Adrenal gland (tissue), 5 donors: ENCODE measurements around the gene TMBIM4.

Source experiments
- CTCF ChIP-seq, 6 experiments: fragments of 450-650 bp in 4 of 6; fragments of 200-600 bp in 2 of 6; sonication (generic) in 1 of 6; IDR thresholded peaks; 1 replicate in 5 of 6; 2 replicates in 1 of 6; pipeline versions ENCODE4 v1.5.1 to v1.8.0; 2016 to 2021; ENCODE audit warnings: antibody characterized with exemption in 6 of 6, mild to moderate bottlenecking in 2 of 6, moderate library complexity in 1 of 6
- POLR2A ChIP-seq, 2 donors: fragments of 450-650 bp; IDR thresholded peaks; one replicate each; pipeline ENCODE4 v1.6.1; 2017; ENCODE audit warnings: antibody characterized with exemption in 2 of 2, mild to moderate bottlenecking in 2 of 2, moderate library complexity in 1 of 2
- donor health status: DM: no; HTN: no; CAD: no.

GRCh38 chr12:66087365-66087943 lies 82.3 kb downstream of the TMBIM4 start:
- TF ChIP-seq CTCF (IDR thresholded peaks at IDR 0.05) (peak; percentile 56 to 84 (median 80)), POLR2A (IDR thresholded peaks at IDR 0.05) (no peak)
